PC-3 (cell line): ENCODE results near the gene SERPINB6.

Experiments
- EZH2 ChIP-seq: fragments of 300-600 bp; sonication (generic); IDR thresholded peaks from one replicate; pipeline ENCODE4 v1.6.1; 2017; ENCODE audit warnings: antibody characterized with exemption, mild to moderate bottlenecking, low read length; ENCODE audit not compliant: unreplicated experiment
- TF ChIP-seq, protein P1 (sequence below): fragments of 300-600 bp; sonication (generic); conservative IDR thresholded peaks from 2 replicates; pipeline ENCODE4 v1.5.1; 2017; ENCODE audit warnings: antibody characterized with exemption, low read depth, mild to moderate bottlenecking, low read length

DNA sequence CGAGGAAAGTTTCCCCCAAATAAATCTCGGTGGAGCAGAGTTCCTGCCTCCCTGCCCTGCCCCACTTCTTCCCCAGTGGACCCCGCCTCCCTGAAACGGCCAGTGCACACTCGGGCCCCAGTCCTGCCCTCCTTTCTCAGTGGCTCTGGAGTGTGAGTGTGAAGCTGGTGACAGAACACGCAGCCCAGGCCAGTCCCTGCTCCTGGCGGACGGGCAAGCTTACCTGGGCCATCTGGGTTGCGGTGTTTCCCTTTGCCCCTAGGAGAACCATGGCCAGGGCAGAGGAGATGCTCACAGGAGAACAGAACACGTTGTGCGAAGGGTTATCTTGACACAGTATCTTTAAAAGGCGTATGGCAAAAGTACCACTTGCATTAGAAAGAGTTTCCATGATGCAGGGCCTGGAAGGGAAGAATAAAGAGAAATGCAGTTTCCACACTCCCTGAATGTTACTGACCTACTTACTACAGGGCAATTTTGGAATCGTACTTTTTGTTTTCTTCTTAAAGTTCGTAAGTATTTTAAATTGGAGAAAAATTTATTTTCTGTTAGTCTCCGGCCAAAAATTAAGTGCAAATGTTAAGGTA, 71.1 kb downstream of the SERPINB6 start:
- TF ChIP-seq, protein P1, sequence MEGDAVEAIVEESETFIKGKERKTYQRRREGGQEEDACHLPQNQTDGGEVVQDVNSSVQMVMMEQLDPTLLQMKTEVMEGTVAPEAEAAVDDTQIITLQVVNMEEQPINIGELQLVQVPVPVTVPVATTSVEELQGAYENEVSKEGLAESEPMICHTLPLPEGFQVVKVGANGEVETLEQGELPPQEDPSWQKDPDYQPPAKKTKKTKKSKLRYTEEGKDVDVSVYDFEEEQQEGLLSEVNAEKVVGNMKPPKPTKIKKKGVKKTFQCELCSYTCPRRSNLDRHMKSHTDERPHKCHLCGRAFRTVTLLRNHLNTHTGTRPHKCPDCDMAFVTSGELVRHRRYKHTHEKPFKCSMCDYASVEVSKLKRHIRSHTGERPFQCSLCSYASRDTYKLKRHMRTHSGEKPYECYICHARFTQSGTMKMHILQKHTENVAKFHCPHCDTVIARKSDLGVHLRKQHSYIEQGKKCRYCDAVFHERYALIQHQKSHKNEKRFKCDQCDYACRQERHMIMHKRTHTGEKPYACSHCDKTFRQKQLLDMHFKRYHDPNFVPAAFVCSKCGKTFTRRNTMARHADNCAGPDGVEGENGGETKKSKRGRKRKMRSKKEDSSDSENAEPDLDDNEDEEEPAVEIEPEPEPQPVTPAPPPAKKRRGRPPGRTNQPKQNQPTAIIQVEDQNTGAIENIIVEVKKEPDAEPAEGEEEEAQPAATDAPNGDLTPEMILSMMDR: no peak
- no peak for TF ChIP-seq EZH2
